H1 (cell line): ENCODE data around the gene PKD1L1.

Experiments
- CTCF ChIP-seq, 3 experiments: IDR thresholded peaks; 1 replicate in 2 of 3; 2 replicates in 1 of 3; pipeline versions ENCODE4 v1.5.1 to v1.6.1; 2011; ENCODE audit warnings: low read length in 3 of 3, mild to moderate bottlenecking in 3 of 3, inconsistent platforms in 2 of 3, low read depth in 1 of 3, moderate library complexity in 1 of 3; ENCODE audit not compliant: insufficient read depth in 1 of 3; ENCODE audit errors: control extremely low read depth in 1 of 3
- EP300 ChIP-seq, 2 experiments: IDR thresholded peaks; 1 replicate in 1 of 2; 2 replicates in 1 of 2; pipeline ENCODE4 v1.6.1; 2011 to 2012; ENCODE audit warnings: low read depth in 2 of 2, low read length in 2 of 2, mild to moderate bottlenecking in 2 of 2, borderline replicate concordance in 1 of 2, inconsistent platforms in 1 of 2, moderate library complexity in 1 of 2
- EZH2 ChIP-seq: fragments of 200-600 bp; sonication (generic); IDR thresholded peaks from 2 replicates; pipeline ENCODE4 v1.7.1; 2012; ENCODE audit warnings: low read depth, mild to moderate bottlenecking, moderate library complexity, low read length, inconsistent platforms; ENCODE audit not compliant: severe bottlenecking
- GABPA ChIP-seq: IDR thresholded peaks from 2 replicates; pipeline ENCODE4 v1.6.1; 2011; ENCODE audit warnings: mild to moderate bottlenecking, low read length, moderate library complexity, borderline replicate concordance; ENCODE audit not compliant: insufficient read depth
- MAX ChIP-seq: IDR thresholded peaks from 2 replicates; pipeline ENCODE4 v1.6.1; 2012; ENCODE audit warnings: inconsistent platforms
- POLR2A ChIP-seq, 2 experiments: IDR thresholded peaks; 1 replicate in 1 of 2; 2 replicates in 1 of 2; pipeline ENCODE4 v1.6.1; 2011; ENCODE audit warnings: low read depth in 2 of 2, low read length in 2 of 2, mild to moderate bottlenecking in 2 of 2; ENCODE audit errors: control extremely low read depth in 1 of 2
- RNF2 ChIP-seq: fragments of 200-900, 300-1000 bp; sonication (generic); IDR thresholded peaks from 2 replicates; pipeline ENCODE4 v1.7.1; 2016; ENCODE audit warnings: borderline replicate concordance, low read depth, mild to moderate bottlenecking, antibody characterized with exemption, low read length; ENCODE audit not compliant: poor library complexity, severe bottlenecking; ENCODE audit errors: missing control alignments
- TAF1 ChIP-seq: IDR thresholded peaks from 2 replicates; pipeline ENCODE4 v1.6.1; 2011; ENCODE audit warnings: mild to moderate bottlenecking, low read depth, low read length

GRCh38 chr7:47951374-47951773 is 3.1 kb upstream of the PKD1L1 start:
- TF ChIP-seq CTCF (IDR thresholded peaks at IDR 0.05; ENCODE audit: control extremely low read depth in 1 of 3, insufficient read depth in 1 of 3, low read depth in 1 of 3, low read length in 3 of 3) (no peak), EP300 (IDR thresholded peaks at IDR 0.05; ENCODE audit: borderline replicate concordance in 1 of 2, low read depth in 2 of 2, low read length in 2 of 2) (no peak), EZH2 (no peak), TAF1 (no peak), MAX (no peak), GABPA (no peak), POLR2A (IDR thresholded peaks at IDR 0.05; ENCODE audit: control extremely low read depth in 1 of 2, low read depth in 2 of 2, low read length in 2 of 2) (no peak), RNF2 (no peak)
